ENCODE results near the gene MTRF1. TPM values are rescaled to one million over a fixed set of nuclear protein-coding genes. Genes with fewer than 3 reads are reported as not detected.
"Not testable (repeated sequence)": the region's sequence is repeated elsewhere in the genome, so short reads cannot be mapped to it uniquely, and the experiment has no call there.

Gene MTRF1
- total RNA-seq, 1 experiment from 2014 or later: 10.7 TPM

DNA sequence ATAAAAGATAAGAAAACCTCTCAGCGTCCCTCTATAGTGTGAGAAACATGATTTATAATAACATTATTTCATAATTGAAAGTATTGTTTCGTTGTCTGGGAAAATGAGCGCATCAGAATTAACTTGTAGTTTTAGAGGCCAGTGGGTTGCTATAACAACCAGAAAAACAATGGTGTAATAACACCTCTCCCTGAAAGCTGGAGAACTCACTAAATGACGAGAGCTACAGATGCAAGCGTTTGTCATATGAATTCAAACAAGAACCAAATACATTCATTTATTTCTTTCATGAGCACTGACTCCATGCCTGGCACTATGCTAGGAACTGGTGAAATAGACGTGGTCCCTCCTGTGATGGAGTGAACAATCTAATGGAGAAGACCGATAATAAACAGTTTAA, 85.3 kb downstream of the MTRF1 start:
- peak; percentile 36 for DNase-seq (ENCODE audit: low spot score)

GRCh38 chr13:41177616-41178015, 85.8 kb downstream of the MTRF1 start:
- no peak for DNase-seq (ENCODE audit: low spot score)

DNA sequence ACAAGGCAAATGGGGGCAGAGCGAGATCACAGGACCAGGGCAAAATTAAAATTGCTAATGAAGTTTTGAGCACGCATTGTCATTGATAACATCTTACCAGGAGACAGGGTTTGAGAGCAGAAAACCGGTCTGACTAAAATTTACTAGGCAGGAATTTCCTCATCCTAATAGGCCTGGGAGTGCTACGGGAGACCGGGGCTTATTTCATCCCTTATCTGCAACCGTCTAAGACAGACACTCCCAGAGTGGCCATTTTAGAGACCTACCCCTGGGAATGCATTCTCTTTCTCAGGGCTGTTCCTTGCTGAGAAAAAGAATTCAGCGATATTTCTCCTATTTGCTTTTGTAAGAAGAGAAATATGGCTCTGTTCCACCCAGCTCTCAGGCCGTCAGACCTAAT, 87.8 kb downstream of the MTRF1 start:
- not testable (repeated sequence) for DNase-seq (ENCODE audit: low spot score)

Other genes starting within 250 kb of the MTRF1 start
- 41.9 and 46.5 TPM in 2 replicates for gene ELF1, start 244.3 kb downstream of the MTRF1 start, total RNA-seq (2014; rRNA removed; shearing (Covaris generic))
- 3.7 and 5.4 TPM in 2 replicates for gene WBP4, start 202.1 kb downstream of the MTRF1 start, total RNA-seq (2014; rRNA removed; shearing (Covaris generic))
- gene KBTBD6, start 130.8 kb downstream of the MTRF1 start, total RNA-seq (2014; rRNA removed; shearing (Covaris generic)): 5.6 and 5.8 TPM in 2 replicates
- 6.3 and 7.4 TPM in 2 replicates for gene KBTBD7, start 69.0 kb downstream of the MTRF1 start, total RNA-seq (2014; rRNA removed; shearing (Covaris generic))
- 8.0 and 10.9 TPM in 2 replicates for gene NAA16, start 47.7 kb upstream of the MTRF1 start, total RNA-seq (2014; rRNA removed; shearing (Covaris generic))
- 43.4 and 48.6 TPM in 2 replicates for gene RGCC, start 194.0 kb upstream of the MTRF1 start, total RNA-seq (2014; rRNA removed; shearing (Covaris generic))

All from HT-29 (cell line).